Calu3 (cell line): ENCODE measurements around the gene MARCHF7. TPM values are rescaled to one million over a fixed set of nuclear protein-coding genes. Genes with fewer than 3 reads are reported as not detected.

Experiments used
- BruUV-seq: library from RNA; stranded (reverse); fragments of 400-500 nt; replicated peaks from 2 replicates; lab custom pipeline; 2021; lab: Mats Ljungman, UMichigan
- CTCF ChIA-PET: fragments of 300-600 bp; sonication (Branson Sonifier 250); formaldehyde crosslinking; loops from one replicate; lab custom pipeline; 2022; ENCODE audit warnings: antibody characterized with exemption; lab: Charles Lee
- DNase-seq: peaks from one replicate; pipeline ENCODE4 v3.0.0; 2022
- H3K27ac Mint-ChIP-seq: one replicate; pipeline ENCODE4 v1.8.0; 2022; ENCODE audit warnings: mixed read lengths; ENCODE audit not compliant: unreplicated experiment
- H3K27me3 Mint-ChIP-seq: one replicate; pipeline ENCODE4 v1.8.0; 2022; ENCODE audit warnings: mixed read lengths; ENCODE audit not compliant: unreplicated experiment
- H3K36me3 Mint-ChIP-seq: one replicate; pipeline ENCODE4 v1.8.0; 2022; ENCODE audit warnings: mild to moderate bottlenecking, moderate library complexity, mixed read lengths; ENCODE audit not compliant: insufficient read depth, unreplicated experiment
- H3K4me1 Mint-ChIP-seq: one replicate; pipeline ENCODE4 v1.8.0; 2022; ENCODE audit warnings: mild to moderate bottlenecking, low read depth, mixed read lengths; ENCODE audit not compliant: unreplicated experiment
- H3K4me3 Mint-ChIP-seq: one replicate; pipeline ENCODE4 v1.8.0; 2022; ENCODE audit warnings: mild to moderate bottlenecking, low read depth, moderate library complexity, mixed read lengths; ENCODE audit not compliant: unreplicated experiment
- H3K9me3 Mint-ChIP-seq: one replicate; pipeline ENCODE4 v1.8.0; 2022; ENCODE audit warnings: low read depth, mixed read lengths; ENCODE audit not compliant: unreplicated experiment
- intact Hi-C: fragments of 100-400 bp; cut with micrococcal nuclease; formaldehyde crosslinking; loops from one replicate; pipeline ENCODE4 v1.10.0; 2022; ENCODE audit not compliant: unreplicated experiment
- total RNA-seq: library from RNA; stranded (reverse); gene quantifications from 2 replicates; pipeline ENCODE4 v1.2.3, GENCODE V29; 2022
- TF ChIP-seq, protein P1 (sequence below): fragments of 200-600 bp; IDR thresholded peaks from one replicate; pipeline ENCODE4 v1.8.0; 2022; ENCODE audit warnings: antibody characterized with exemption; ENCODE audit not compliant: unreplicated experiment

The MARCHF7 gene
- total RNA-seq, 1 experiment from 2014 or later = 81.9 TPM

DNA sequence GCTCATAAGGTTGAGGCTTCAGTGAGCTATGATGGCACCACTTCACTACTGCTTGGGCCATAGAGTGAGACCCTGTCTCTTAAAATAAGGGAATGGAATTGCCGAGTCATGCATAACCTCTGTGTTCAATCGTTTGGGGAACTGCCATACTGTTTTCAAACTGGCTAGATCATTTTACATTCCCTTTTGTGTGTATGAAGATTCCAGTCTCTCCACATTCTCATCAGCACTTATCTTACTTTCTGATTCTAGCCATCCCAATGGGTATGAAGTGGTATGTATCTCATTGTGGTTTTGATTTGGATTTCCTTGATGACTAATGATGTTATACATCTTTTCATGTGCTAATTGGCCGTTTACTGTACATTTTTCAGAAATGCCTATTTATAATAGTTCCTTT, 23.7 kb downstream of the MARCHF7 start:
- no peak for DNase-seq
- Mint-ChIP-seq H3K4me1 (no peaks in the 10 kb centered on the region), H3K27ac (no peak overlapping the region), H3K36me3 (peaks cover 45% of the 10 kb centered on the region), H3K4me3 (no peak overlapping the region), H3K27me3 (no peaks in the 10 kb centered on the region), H3K9me3 (no peaks in the 10 kb centered on the region)
- TF ChIP-seq, protein P1, sequence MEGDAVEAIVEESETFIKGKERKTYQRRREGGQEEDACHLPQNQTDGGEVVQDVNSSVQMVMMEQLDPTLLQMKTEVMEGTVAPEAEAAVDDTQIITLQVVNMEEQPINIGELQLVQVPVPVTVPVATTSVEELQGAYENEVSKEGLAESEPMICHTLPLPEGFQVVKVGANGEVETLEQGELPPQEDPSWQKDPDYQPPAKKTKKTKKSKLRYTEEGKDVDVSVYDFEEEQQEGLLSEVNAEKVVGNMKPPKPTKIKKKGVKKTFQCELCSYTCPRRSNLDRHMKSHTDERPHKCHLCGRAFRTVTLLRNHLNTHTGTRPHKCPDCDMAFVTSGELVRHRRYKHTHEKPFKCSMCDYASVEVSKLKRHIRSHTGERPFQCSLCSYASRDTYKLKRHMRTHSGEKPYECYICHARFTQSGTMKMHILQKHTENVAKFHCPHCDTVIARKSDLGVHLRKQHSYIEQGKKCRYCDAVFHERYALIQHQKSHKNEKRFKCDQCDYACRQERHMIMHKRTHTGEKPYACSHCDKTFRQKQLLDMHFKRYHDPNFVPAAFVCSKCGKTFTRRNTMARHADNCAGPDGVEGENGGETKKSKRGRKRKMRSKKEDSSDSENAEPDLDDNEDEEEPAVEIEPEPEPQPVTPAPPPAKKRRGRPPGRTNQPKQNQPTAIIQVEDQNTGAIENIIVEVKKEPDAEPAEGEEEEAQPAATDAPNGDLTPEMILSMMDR = no peak
- CTCF ChIA-PET = no interaction called here
- intact Hi-C loops = no loop called here
- no TSS peak for BruUV-seq

DNA sequence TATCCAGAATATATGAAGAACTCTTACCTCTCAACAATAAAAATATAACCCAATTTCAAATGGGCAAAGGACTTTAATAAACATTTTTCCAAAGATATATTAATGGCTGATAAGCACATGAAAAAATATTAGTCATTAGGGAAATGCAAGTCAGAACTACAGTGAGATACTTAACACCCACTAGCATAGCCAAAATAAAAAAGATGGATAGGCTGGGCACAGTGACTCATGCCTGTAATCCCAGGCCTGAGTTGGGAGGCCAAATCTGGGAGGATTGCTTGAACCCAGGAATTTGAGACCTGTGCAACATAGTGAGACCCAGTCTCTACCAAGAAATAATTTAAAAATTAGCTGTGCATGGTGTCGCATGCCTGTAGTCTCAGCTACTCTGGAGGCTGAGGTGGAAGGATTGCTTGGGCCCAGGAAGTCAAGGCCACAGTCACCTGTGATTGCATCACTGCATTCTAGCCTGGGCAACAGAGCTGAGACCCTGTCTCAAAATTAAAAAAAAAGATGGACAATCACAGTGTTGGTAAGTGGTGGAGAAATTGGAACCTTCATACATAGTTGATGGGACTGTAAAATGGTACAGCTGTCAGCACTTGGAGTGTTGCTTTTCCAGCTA, 25.1 kb downstream of the MARCHF7 start:
- Mint-ChIP-seq H3K4me1 (no peaks in the 10 kb centered on the region), H3K27me3 (no peaks in the 10 kb centered on the region), H3K4me3 (no peak overlapping the region), H3K27ac (no peak overlapping the region), H3K36me3 (peaks cover 47% of the 10 kb centered on the region), H3K9me3 (no peaks in the 10 kb centered on the region)
- CTCF ChIA-PET = no interaction called here
- intact Hi-C loops = no loop called here
- no TSS peak for BruUV-seq
- TF ChIP-seq, protein P1 = no peak
- DNase-seq = no peak

DNA sequence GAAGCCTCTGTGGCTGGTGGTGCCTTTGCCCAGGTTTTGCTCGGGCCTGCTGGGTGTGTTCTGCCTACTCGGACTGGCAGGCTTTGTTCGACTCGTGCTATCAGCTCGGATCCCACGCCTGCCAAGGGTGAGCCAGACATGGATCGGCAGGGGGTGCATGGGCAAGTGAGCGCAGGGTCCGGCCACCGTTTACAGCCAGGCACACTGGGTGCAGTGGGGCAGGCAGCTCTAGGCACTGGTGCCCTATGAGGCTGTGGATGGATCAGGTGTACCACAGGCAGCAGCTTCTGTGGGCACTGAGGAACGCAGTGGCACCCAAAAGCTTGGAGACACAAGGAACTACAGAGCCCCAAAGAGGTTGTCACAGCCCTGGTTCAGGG, 25.6 kb downstream of the MARCHF7 start:
- Mint-ChIP-seq H3K9me3 (no peaks in the 10 kb centered on the region), H3K4me3 (no peak overlapping the region), H3K27ac (no peak overlapping the region), H3K27me3 (no peaks in the 10 kb centered on the region), H3K4me1 (no peaks in the 10 kb centered on the region), H3K36me3 (peaks cover 49% of the 10 kb centered on the region)
- TF ChIP-seq, protein P1 = no peak
- intact Hi-C loops = no loop called here
- no TSS peak for BruUV-seq
- no peak for DNase-seq
- CTCF ChIA-PET = no interaction called here

DNA sequence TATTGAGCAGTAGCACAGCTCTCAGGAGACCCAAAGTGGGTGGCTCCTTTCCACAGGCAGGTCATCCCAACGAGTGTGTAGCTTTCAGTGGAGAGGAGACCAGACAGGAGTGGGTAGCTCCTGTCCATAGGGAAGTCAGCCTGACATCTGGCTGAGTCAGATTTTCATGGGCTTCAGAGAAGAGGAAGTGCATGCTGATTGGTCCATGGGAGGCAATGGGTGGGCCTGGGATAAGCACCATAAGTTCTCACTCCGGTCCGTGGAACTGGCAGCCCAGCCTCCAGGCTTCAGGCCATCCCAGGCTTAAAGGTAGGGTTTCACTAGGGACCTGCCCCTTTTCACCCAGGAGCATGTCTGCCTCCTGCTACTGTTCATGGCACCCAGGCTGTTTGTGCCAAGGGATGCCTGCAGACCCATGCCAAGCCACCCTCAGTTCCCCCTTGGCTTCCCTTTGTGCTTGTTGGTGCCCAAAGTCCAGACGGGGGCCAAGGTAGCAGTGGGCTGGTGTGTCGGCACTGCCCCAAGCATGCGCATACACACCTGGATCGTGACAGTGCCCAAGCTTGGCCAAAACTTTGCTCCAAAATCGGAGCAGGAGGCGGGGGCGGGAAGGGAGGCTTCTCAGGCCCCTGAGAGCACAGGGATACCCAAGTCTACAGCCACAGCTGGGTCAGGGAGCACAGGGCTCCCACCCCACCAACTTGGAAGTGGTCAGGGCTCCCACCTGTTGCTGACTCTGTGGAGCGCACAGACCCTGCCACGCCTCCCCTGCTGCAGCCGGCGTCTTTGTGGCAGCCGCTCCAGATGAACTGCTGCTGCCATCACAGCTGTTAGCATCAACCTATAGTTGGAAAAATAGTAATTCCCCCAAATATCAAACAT, 26.4 kb downstream of the MARCHF7 start:
- no peaks in the 10 kb centered on the region for H3K9me3 Mint-ChIP-seq
- no peaks in the 10 kb centered on the region for H3K4me1 Mint-ChIP-seq
- no TSS peak for BruUV-seq
- no peaks in the 10 kb centered on the region for H3K27me3 Mint-ChIP-seq
- H3K4me3 Mint-ChIP-seq = no peak overlapping the region
- intact Hi-C loops = no loop called here
- no peak overlapping the region for H3K27ac Mint-ChIP-seq
- H3K36me3 Mint-ChIP-seq = peaks cover 52% of the 10 kb centered on the region
- TF ChIP-seq, protein P1 = no peak
- CTCF ChIA-PET = no interaction called here
- no peak for DNase-seq
